GM21526 (cell line): ENCODE data around the gene GALNT15.

Experiments
- ATAC-seq: cut with Tn5 transposase; IDR thresholded peaks from one replicate; pipeline ENCODE4 v1.9.1; 2021; ENCODE audit warnings: moderate library complexity; ENCODE audit not compliant: unreplicated experiment, low FRiP score

Gene GALNT15

GRCh38 chr3:16151109-16151508 lies 23.4 kb upstream of the GALNT15 start:
- no peak for ATAC-seq

- no peak for ATAC-seq
Measured at GRCh38 chr3:16168211-16168610, 6.3 kb upstream of the GALNT15 start.

- ATAC-seq, result no peak
Measured at GRCh38 chr3:16171009-16171408, 3.5 kb upstream of the GALNT15 start.

- no peak for ATAC-seq
Measured at GRCh38 chr3:16171825-16172224, 2.7 kb upstream of the GALNT15 start.

GRCh38 chr3:16173283-16174025 lies 1.0 kb upstream of the GALNT15 start:
- ATAC-seq, result no peak

- ATAC-seq, result no peak
Measured at GRCh38 chr3:16174026-16174355, 489 bp upstream of the GALNT15 start.

- ATAC-seq, result no peak
Measured at GRCh38 chr3:16174976-16175901, 759 bp downstream of the GALNT15 start.

GRCh38 chr3:16176391-16177030 lies 2.0 kb downstream of the GALNT15 start:
- ATAC-seq, result no peak

- ATAC-seq, result no peak
Measured at GRCh38 chr3:16177382-16177781, 2.9 kb downstream of the GALNT15 start.

- ATAC-seq, result peak; percentile 72
Measured at GRCh38 chr3:16177962-16178627, 3.6 kb downstream of the GALNT15 start.

GRCh38 chr3:16178628-16178988 lies 4.1 kb downstream of the GALNT15 start:
- ATAC-seq, result no peak

GRCh38 chr3:16179261-16179660 lies 4.8 kb downstream of the GALNT15 start:
- ATAC-seq, result no peak

GRCh38 chr3:16179771-16180736 lies 5.6 kb downstream of the GALNT15 start:
- no peak for ATAC-seq

GRCh38 chr3:16180737-16181134 lies 6.3 kb downstream of the GALNT15 start:
- ATAC-seq, result no peak

- no peak for ATAC-seq
Measured at GRCh38 chr3:16181361-16181760, 6.9 kb downstream of the GALNT15 start.

- no peak for ATAC-seq
Measured at GRCh38 chr3:16182183-16182582, 7.7 kb downstream of the GALNT15 start.

GRCh38 chr3:16182612-16183011 lies 8.1 kb downstream of the GALNT15 start:
- no peak for ATAC-seq

GRCh38 chr3:16183082-16183481 lies 8.6 kb downstream of the GALNT15 start:
- no peak for ATAC-seq

- no peak for ATAC-seq
Measured at GRCh38 chr3:16183601-16184270, 9.3 kb downstream of the GALNT15 start.
